Nephron progenitor cell (in vitro differentiated cells): ENCODE results near the gene CPOX.

Source experiments
- DNase-seq: peaks from one replicate; pipeline ENCODE4 v3.0.0; 2021
- H3K27ac Mint-ChIP-seq: 2 replicates; pipeline ENCODE4 v1.8.0; 2021; ENCODE audit warnings: mild to moderate bottlenecking, moderate library complexity, mixed read lengths
- H3K27me3 Mint-ChIP-seq: 2 replicates; pipeline ENCODE4 v1.8.0; 2021; ENCODE audit warnings: mild to moderate bottlenecking, low read depth, mixed read lengths; ENCODE audit not compliant: poor library complexity
- H3K36me3 Mint-ChIP-seq: 2 replicates; pipeline ENCODE4 v1.8.0; 2021; ENCODE audit warnings: low read depth, mixed read lengths
- H3K4me1 Mint-ChIP-seq: 2 replicates; pipeline ENCODE4 v1.8.0; 2021; ENCODE audit warnings: mixed read lengths
- H3K4me3 Mint-ChIP-seq: 2 replicates; pipeline ENCODE4 v1.8.0; 2021; ENCODE audit warnings: mild to moderate bottlenecking, moderate library complexity, mixed read lengths
- H3K9me3 Mint-ChIP-seq: 2 replicates; pipeline ENCODE4 v1.8.0; 2021; ENCODE audit warnings: mild to moderate bottlenecking, moderate library complexity, mixed read lengths
- TF ChIP-seq, protein P1 (sequence below): fragments of 200-600 bp; sonication (generic); IDR thresholded peaks from 2 replicates; pipeline ENCODE4 v1.5.0; 2021; ENCODE audit warnings: antibody characterized with exemption

The CPOX gene

DNA sequence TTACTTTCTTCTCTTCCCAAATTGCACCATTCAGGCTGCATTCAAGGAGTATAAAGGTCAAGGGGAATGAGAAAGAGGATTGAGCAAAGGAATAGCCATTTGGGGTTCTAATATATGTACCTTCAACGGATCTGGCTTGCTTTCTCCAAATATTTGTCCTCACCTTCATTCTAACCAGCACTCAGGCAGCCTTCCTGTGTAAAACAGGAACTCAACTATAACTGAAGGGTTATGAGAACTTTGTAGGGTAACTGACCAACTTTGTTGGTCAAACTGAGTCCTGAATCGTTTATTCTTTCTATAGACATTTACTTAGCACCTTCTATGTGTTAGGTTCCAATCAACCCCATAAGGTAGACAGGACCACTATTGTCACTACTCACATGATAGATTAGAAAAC, 5.1 kb upstream of the CPOX start:
- Mint-ChIP-seq H3K4me3 (no peak overlapping the region), H3K4me1 (peaks cover 16% of the 10 kb centered on the region), H3K27me3 (peaks cover 5% of the 10 kb centered on the region), H3K9me3 (no peaks in the 10 kb centered on the region), H3K36me3 (no peaks in the 10 kb centered on the region), H3K27ac (no peak overlapping the region)
- TF ChIP-seq, protein P1, sequence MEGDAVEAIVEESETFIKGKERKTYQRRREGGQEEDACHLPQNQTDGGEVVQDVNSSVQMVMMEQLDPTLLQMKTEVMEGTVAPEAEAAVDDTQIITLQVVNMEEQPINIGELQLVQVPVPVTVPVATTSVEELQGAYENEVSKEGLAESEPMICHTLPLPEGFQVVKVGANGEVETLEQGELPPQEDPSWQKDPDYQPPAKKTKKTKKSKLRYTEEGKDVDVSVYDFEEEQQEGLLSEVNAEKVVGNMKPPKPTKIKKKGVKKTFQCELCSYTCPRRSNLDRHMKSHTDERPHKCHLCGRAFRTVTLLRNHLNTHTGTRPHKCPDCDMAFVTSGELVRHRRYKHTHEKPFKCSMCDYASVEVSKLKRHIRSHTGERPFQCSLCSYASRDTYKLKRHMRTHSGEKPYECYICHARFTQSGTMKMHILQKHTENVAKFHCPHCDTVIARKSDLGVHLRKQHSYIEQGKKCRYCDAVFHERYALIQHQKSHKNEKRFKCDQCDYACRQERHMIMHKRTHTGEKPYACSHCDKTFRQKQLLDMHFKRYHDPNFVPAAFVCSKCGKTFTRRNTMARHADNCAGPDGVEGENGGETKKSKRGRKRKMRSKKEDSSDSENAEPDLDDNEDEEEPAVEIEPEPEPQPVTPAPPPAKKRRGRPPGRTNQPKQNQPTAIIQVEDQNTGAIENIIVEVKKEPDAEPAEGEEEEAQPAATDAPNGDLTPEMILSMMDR, result no peak
- no peak for DNase-seq

DNA sequence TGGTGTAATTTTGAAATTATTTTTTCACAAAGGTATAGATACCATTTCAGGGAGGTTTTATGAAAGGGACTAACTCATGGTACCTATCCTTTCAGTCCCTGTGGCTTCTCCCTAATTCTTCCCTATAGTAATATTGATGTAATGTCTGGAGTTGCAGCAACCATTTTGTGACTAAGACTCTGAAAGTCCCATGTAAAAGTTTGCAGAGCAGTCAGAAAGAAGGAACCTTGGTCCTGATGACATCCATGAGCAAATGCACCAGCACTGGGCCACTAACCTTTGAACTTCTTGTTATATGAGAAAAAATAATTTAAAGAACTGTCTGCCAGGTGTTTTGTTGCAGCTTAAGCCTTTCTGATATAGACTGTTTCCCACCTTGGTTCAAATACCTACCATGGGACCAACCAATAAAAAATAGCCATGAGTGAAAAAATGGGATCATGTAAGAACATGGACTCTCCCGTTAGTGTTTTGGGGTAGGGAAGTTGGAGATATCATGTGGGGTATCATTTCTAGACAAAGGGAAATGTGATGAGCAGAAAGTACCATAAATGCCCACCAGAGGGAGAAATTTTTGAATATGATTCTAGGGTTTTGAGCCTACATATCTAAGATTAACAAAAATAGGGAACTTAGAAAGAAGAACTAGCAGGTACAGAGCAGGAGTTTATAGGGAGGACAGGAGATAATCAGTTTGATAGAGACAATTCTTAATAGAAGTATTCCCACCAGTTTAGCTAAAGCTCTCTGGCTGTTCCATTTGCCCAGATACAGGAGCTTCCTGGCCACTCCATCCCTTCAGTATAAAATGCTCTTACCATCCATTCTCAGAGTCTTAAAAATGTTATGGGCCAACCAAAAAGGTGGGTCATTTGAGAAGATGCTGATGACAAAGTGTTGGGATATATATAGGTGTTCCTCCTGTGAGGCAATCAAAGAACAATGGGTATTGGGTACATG, 3.4 kb upstream of the CPOX start:
- TF ChIP-seq, protein P1, result peak; percentile 51
- Mint-ChIP-seq H3K27ac (no peak overlapping the region), H3K36me3 (no peaks in the 10 kb centered on the region), H3K27me3 (peaks cover 5% of the 10 kb centered on the region), H3K9me3 (no peaks in the 10 kb centered on the region), H3K4me1 (peaks cover 29% of the 10 kb centered on the region), H3K4me3 (no peak overlapping the region)
- no peak for DNase-seq

DNA sequence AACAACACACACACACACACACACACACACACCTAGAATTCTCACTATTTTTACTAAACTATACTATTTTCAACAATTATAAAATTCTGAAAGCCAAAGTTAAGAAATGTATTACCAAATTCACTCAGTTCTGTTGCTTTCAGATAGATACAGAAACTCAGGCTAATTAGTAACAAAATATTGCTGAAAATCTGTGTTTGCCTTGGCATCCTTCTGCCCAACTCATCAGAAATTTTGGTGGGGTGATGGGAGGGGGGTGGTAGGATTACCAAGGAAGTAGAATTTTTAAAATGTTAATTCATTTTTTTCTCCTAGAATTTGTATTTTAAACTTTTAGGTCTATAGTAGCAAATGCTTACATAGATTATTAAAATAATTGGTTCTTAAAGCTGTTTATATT, 2.7 kb upstream of the CPOX start:
- H3K27me3 Mint-ChIP-seq, result peaks cover 5% of the 10 kb centered on the region
- no peaks in the 10 kb centered on the region for H3K9me3 Mint-ChIP-seq
- H3K4me1 Mint-ChIP-seq, result peaks cover 36% of the 10 kb centered on the region
- no peak overlapping the region for H3K27ac Mint-ChIP-seq
- DNase-seq, result no peak
- no peak overlapping the region for H3K4me3 Mint-ChIP-seq
- TF ChIP-seq, protein P1, result no peak
- H3K36me3 Mint-ChIP-seq, result no peaks in the 10 kb centered on the region

DNA sequence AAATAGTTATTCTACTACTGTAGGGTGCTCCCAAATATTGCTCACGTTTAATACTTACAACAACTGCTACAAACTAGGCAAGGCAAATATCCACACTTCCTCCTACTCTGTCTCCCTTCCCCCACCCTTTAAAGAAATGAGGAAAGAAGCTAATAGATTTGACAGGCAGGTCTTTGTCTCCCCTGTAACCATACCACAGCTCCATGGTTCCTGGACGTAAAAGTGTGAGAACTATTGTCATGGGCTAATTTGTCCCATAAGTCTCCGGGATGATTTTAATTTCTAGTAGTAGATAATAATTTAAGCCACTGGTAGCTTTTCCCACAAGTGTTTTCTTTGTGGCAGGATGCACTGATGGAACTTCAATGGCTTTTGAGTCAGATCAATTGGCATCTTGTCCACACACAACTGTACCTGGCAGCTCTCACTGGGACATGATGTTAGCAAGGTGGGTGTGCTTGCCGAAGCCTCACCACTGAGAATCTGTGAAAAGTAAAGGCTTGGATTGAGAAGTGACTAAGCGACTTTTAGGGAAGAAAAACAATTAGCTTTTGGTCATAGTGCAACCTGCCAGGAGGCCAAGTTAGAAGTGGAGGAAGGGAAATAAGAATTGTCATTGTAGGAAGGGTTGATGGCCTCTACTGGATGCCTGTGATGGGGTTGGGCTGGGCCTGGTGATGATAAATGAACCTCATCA, 1.4 kb upstream of the CPOX start:
- Mint-ChIP-seq H3K27me3 (peaks cover 5% of the 10 kb centered on the region), H3K9me3 (no peaks in the 10 kb centered on the region), H3K4me1 (peaks cover 39% of the 10 kb centered on the region), H3K27ac (no peak overlapping the region), H3K36me3 (no peaks in the 10 kb centered on the region), H3K4me3 (peak overlapping the region; percentile 12)
- DNase-seq, result no peak
- TF ChIP-seq, protein P1, result no peak

DNA sequence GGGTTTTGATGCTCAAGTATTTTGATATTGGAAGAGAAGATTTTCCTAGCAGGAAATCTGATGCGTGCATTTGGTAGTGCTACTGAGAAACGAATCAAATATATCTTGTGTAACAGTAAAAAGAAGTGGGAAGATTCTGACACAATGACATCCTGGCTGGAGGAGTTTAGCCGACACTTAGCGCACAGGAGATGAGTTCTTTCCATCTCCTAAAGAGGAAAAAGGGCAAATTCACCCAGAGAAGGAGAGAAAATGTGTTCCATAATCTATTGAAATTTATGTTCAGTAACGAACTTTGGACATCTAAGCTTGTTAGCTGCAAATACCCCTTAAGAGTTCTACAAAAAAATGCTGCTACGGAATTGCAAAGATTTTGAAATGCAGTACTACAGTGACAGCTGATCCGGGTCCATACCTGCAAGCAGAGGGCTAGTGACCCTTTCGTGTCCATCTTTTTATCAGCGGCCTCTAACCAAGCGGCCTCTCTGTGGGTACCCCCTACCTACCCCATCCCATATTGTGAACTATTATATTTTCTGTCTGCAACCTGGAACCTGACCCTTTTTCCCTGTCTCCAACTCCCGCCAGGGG, 971 bp downstream of the CPOX start:
- H3K27me3 Mint-ChIP-seq, result no peaks in the 10 kb centered on the region

More for the DNA sequence above, 971 bp downstream of the CPOX start:
- H3K4me3 Mint-ChIP-seq, result peak overlapping the region; percentile 95
- H3K9me3 Mint-ChIP-seq, result no peaks in the 10 kb centered on the region
- peak; percentile 1 for DNase-seq
- TF ChIP-seq, protein P1, result no peak
- peaks cover 21% of the 10 kb centered on the region for H3K36me3 Mint-ChIP-seq
- no peak overlapping the region for H3K27ac Mint-ChIP-seq
- H3K4me1 Mint-ChIP-seq, result peaks cover 39% of the 10 kb centered on the region
